Transverse colon (tissue), 4 donors: ENCODE results near the gene SLC25A19. TPM values are rescaled to one million over a fixed set of nuclear protein-coding genes. Genes with fewer than 3 reads are reported as not detected.

Source experiments
- DNase-seq: peaks from one replicate; pipeline ENCODE4 v3.0.0-alpha.2; 2019
- H3K27ac ChIP-seq, 4 donors: fragments of 200-600 bp; sonication (generic); 2 replicates each; pipeline ENCODE4 v1.5.1; 2016 to 2018; ENCODE audit warnings: inconsistent platforms in 4 of 4
- H3K27me3 ChIP-seq: fragments of 200-600 bp; sonication (generic); 2 replicates; pipeline ENCODE4 v1.5.1; 2017; ENCODE audit warnings: inconsistent platforms
- H3K36me3 ChIP-seq, 4 donors: fragments of 200-600 bp; sonication (generic); 2 replicates each; pipeline ENCODE4 v1.5.1; 2017 to 2019; ENCODE audit warnings: inconsistent platforms in 4 of 4
- H3K4me1 ChIP-seq, 4 donors: fragments of 200-600 bp; sonication (generic); 2 replicates each; pipeline ENCODE4 v1.5.1; 2017 to 2020; ENCODE audit warnings: inconsistent platforms in 4 of 4
- H3K4me3 ChIP-seq, 4 donors: fragments of 200-600 bp; sonication (generic); 1 replicate in 1 of 4; 2 replicates in 3 of 4; pipeline versions ENCODE4 v1.5.1 to v1.6.1; 2017 to 2019; ENCODE audit warnings: inconsistent platforms in 4 of 4
- H3K9me3 ChIP-seq, 2 donors: fragments of 200-600 bp; sonication (generic); 2 replicates each; pipeline ENCODE4 v1.5.1; 2017 to 2019; ENCODE audit warnings: inconsistent platforms in 2 of 2
- CTCF ChIP-seq, 5 experiments: fragments of 200-600 bp in 3 of 5; fragments of 450-650 bp in 2 of 5; sonication (generic) in 3 of 5; IDR thresholded peaks; 1 replicate in 2 of 5; 2 replicates in 3 of 5; pipeline ENCODE4 v1.5.1; 2016 to 2017; ENCODE audit warnings: antibody characterized with exemption in 5 of 5, inconsistent platforms in 3 of 5, mild to moderate bottlenecking in 2 of 5, moderate library complexity in 1 of 5
- EP300 ChIP-seq: sonication (generic); formaldehyde crosslinking; IDR thresholded peaks from one replicate; pipeline ENCODE4 v1.6.1; 2017; ENCODE audit warnings: antibody characterized with exemption, low read depth
- POLR2A ChIP-seq: fragments of 450-650 bp; IDR thresholded peaks from one replicate; pipeline ENCODE4 v1.6.1; 2016; ENCODE audit warnings: antibody characterized with exemption, mild to moderate bottlenecking, moderate library complexity
- POLR2AphosphoS5 ChIP-seq, 3 donors: sonication (generic); formaldehyde crosslinking; IDR thresholded peaks; one replicate each; pipeline ENCODE4 v1.6.1; 2016; ENCODE audit warnings: antibody characterized with exemption in 3 of 3
- WGBS, 2 donors: methylation state at CpG; one replicate each; pipeline ENCODE4 v1.1.5; 2018; ENCODE audit warnings: low coverage in 1 of 2; 5-methylcytosine and 5-hydroxymethylcytosine counted together
- in situ Hi-C, 4 donors: fragments of 200-750 bp; cut with MboI; loops; one replicate each; pipeline versions ENCODE4 v1.15.0 to v1.15.1; 2017; ENCODE audit warnings: low sequenced_read_pairs in 3 of 4, low pct_ligation_motif_present in 1 of 4, low pct_unique_long_range_greater_than_20kb in 1 of 4
- intact Hi-C: fragments of 100-400 bp; cut with DNase I; formaldehyde crosslinking; loops from one replicate; pipeline ENCODE4 v1.15.1; 2023; ENCODE audit warnings: low total_unique reads
- total RNA-seq, 4 donors: library from RNA; depleted of rRNA; stranded (reverse); fragments of >200 nt; gene quantifications; one replicate each; pipeline ENCODE4 v1.1.0, GENCODE V29; 2016

SLC25A19 gene
- total RNA-seq, 4 donors from 2014 or later = 12.6 to 49.6 (median 20.7) TPM

- Histone ChIP-seq H3K27ac (peak overlapping the region; percentile 22 to 91 (median 60)), H3K36me3 (peaks cover 0 to 10% (median 2%) of the 10 kb centered on the region in 4 donors), H3K9me3 (no peaks in the 10 kb centered on the region), H3K4me3 (no peak overlapping the region), H3K4me1 (peaks cover 0 to 12% (median under 1%) of the 10 kb centered on the region in 4 donors), H3K27me3 (no peaks in the 10 kb centered on the region)
- TF ChIP-seq CTCF (IDR thresholded peaks at IDR 0.05) = no peak
- TF ChIP-seq POLR2A = no peak
- TF ChIP-seq POLR2AphosphoS5 (IDR thresholded peaks at IDR 0.05) = no peak
- no peak for TF ChIP-seq EP300
- intact Hi-C loops (no loop called here), in situ Hi-C loops (loop anchor here in 2 of 4 donors (25.0 kb wide), 1 partner anchor 97 kb away; the partner anchor contains the start of gene GRB2 (in 2 of the 2))
- DNase-seq = no peak
- 49 to 76% methylated on average over 4 to 15 of the region's 19 CpGs for WGBS, 2 donors
These were observed 26.5 kb upstream of the SLC25A19 start for GRCh38 chr17:75315541-75316243.

GRCh38 chr17:75313941-75314551 is 24.8 kb upstream of the SLC25A19 start:
- TF ChIP-seq POLR2A = peak; percentile 23
- TF ChIP-seq POLR2AphosphoS5 (IDR thresholded peaks at IDR 0.05) = peak in 1 of 3 donors; percentile 31
- no peak for TF ChIP-seq EP300
- WGBS, 2 donors = 78% methylated on average over 14 of the region's 14 CpGs; no CpG with 5 or more reads in 1 of the 2 donors
- in situ Hi-C loops (loop anchor here in 2 of 4 donors (25.0 kb wide), 1 partner anchor 98 kb away; the partner anchor contains the start of gene GRB2 (in 2 of the 2)), intact Hi-C loops (no loop called here)
- peak; percentile 42 for DNase-seq
- Histone ChIP-seq H3K27me3 (no peaks in the 10 kb centered on the region), H3K36me3 (peaks cover 0 to 4% (median 0%) of the 10 kb centered on the region in 4 donors), H3K4me1 (peaks cover 0 to 27% (median 12%) of the 10 kb centered on the region in 4 donors), H3K9me3 (no peaks in the 10 kb centered on the region), H3K4me3 (no peak overlapping the region), H3K27ac (peak overlapping the region; percentile 50 to 91 (median 57))

GRCh38 chr17:75308732-75309629 is 19.7 kb upstream of the SLC25A19 start:
- in situ Hi-C loops = loop anchor here in 2 of 4 donors (25.0 kb wide), 1 partner anchor 103 kb away; the partner anchor contains the start of gene GRB2 (in 2 of the 2)
- intact Hi-C loops = no loop called here
- peak; percentile 77 for DNase-seq

More at GRCh38 chr17:75308732-75309629, 19.7 kb upstream of the SLC25A19 start:
- H3K27ac ChIP-seq = peak overlapping the region; percentile 80 to 91 (median 84)
- no peaks in the 10 kb centered on the region for H3K36me3 ChIP-seq
- H3K4me3 ChIP-seq = no peak overlapping the region
- peak; percentile 71 for TF ChIP-seq POLR2A
- TF ChIP-seq CTCF (IDR thresholded peaks at IDR 0.05) = no peak
- peak in 2 of 3 donors; percentile 46 to 56 for TF ChIP-seq POLR2AphosphoS5 (IDR thresholded peaks at IDR 0.05)
- TF ChIP-seq EP300 = no peak
- no peaks in the 10 kb centered on the region for H3K9me3 ChIP-seq
- 47 to 51% methylated on average over 9 to 20 of the region's 20 CpGs for WGBS, 2 donors
- H3K27me3 ChIP-seq = no peaks in the 10 kb centered on the region
- H3K4me1 ChIP-seq = peaks cover 6 to 25% (median 21%) of the 10 kb centered on the region in 4 donors
